Measurements from ENCODE around the gene CHRNA7. TPM values are rescaled to one million over a fixed set of nuclear protein-coding genes. Genes with fewer than 3 reads are reported as not detected.

Gene CHRNA7
- total RNA-seq, 1 experiment from 2014 or later = 2.0 TPM

DNA sequence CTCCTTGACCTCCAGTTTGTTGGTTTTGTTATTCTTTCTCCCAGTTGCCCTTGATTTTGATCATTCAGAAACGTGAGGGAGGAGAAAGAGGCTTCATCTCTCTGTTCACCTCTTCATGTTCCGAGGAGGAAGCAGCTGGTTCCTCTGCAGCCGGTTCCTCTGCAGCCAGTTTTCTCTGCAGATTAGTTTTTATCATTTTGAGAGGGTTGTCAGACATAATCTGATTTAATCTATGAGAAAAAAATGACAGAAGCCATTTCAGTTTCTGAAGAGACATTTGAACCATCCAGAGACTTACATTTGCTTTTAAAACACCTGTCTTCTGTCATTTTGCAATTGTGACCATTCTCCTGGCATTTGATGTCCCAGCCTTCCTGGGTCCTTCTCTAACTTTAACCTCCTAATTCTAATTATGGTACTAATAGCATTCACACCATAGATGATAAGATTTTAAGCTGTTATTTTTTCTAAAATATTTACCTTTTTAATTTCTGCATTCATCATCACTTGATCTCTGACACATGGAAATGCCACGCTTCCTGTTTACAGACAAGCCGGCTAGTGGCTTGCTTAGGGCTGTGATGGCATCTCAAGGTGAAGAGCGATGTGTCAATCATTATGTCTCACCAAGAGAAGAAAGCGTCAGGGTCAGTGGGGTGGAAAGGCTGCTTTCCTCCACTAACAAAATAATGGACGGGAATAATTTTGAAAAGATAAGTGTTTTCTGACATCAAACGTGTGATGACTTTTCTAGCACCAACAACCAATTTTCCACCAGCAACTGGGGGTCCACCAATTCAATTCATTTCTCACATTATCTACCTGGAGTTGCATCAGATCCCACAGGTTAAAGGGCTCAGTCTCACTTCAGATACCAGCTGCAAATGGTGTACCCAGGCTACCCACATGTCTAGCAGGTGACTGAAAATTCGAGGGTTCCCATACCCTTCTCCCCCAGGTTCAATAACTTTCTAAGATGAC is 76.4 kb downstream of the CHRNA7 start:
- CTCF ChIA-PET = no interaction called here
- intact Hi-C loops (cut with micrococcal nuclease; ENCODE audit: unreplicated experiment) = no loop called here
- Mint-ChIP-seq H3K4me3 (ENCODE audit: low read depth, unreplicated experiment) (no peak overlapping the region), H3K9me3 (ENCODE audit: low read depth, unreplicated experiment) (no peaks in the 10 kb centered on the region), H3K27me3 (ENCODE audit: unreplicated experiment) (no peaks in the 10 kb centered on the region), H3K27ac (ENCODE audit: unreplicated experiment) (no peak overlapping the region), H3K4me1 (ENCODE audit: low read depth, unreplicated experiment) (no peaks in the 10 kb centered on the region), H3K36me3 (ENCODE audit: insufficient read depth, unreplicated experiment) (no peaks in the 10 kb centered on the region)
- no peak for DNase-seq
- TF ChIP-seq, protein P1, sequence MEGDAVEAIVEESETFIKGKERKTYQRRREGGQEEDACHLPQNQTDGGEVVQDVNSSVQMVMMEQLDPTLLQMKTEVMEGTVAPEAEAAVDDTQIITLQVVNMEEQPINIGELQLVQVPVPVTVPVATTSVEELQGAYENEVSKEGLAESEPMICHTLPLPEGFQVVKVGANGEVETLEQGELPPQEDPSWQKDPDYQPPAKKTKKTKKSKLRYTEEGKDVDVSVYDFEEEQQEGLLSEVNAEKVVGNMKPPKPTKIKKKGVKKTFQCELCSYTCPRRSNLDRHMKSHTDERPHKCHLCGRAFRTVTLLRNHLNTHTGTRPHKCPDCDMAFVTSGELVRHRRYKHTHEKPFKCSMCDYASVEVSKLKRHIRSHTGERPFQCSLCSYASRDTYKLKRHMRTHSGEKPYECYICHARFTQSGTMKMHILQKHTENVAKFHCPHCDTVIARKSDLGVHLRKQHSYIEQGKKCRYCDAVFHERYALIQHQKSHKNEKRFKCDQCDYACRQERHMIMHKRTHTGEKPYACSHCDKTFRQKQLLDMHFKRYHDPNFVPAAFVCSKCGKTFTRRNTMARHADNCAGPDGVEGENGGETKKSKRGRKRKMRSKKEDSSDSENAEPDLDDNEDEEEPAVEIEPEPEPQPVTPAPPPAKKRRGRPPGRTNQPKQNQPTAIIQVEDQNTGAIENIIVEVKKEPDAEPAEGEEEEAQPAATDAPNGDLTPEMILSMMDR (IDR thresholded peaks at IDR 0.05; ENCODE audit: unreplicated experiment) = no peak
- BruUV-seq (replicated peaks) = no TSS peak

DNA sequence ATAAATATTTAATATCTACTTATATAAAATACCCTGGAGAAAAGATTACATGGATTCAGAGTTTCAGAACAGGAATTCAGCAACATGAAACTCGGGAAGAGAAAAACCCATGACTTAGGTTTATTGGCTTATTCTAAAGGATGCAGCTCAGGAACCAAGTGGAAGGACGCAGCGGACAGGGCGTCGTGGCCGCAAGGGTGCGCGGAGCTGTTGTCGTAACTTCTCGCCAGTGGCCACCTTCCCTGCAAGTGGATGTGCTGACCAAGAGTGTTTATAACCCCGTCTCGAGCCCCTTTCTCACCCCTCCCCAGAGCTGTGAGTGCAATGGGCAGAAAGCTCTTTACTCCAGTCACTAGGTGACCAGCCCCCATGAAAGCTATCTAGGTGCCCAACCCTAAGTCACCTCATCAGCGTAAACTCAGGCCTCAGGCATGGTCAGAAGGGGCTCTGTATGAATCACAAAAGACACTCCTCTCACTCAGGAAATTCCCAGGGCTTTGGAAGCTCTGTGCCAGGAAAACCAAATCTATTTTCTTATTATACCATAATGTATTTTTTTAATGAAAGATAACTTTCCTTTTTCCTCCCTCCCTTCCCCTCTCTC is 77.3 kb downstream of the CHRNA7 start:
- no peaks in the 10 kb centered on the region for H3K9me3 Mint-ChIP-seq (ENCODE audit: low read depth, unreplicated experiment)
- no peak overlapping the region for H3K4me3 Mint-ChIP-seq (ENCODE audit: low read depth, unreplicated experiment)
- H3K27ac Mint-ChIP-seq (ENCODE audit: unreplicated experiment) = no peak overlapping the region
- no peaks in the 10 kb centered on the region for H3K4me1 Mint-ChIP-seq (ENCODE audit: low read depth, unreplicated experiment)
- CTCF ChIA-PET = no interaction called here
- DNase-seq = no peak
- BruUV-seq (replicated peaks) = no TSS peak
- TF ChIP-seq, protein P1 (IDR thresholded peaks at IDR 0.05; ENCODE audit: unreplicated experiment) = no peak
- intact Hi-C loops (cut with micrococcal nuclease; ENCODE audit: unreplicated experiment) = no loop called here
- H3K36me3 Mint-ChIP-seq (ENCODE audit: insufficient read depth, unreplicated experiment) = no peaks in the 10 kb centered on the region
- H3K27me3 Mint-ChIP-seq (ENCODE audit: unreplicated experiment) = no peaks in the 10 kb centered on the region

DNA sequence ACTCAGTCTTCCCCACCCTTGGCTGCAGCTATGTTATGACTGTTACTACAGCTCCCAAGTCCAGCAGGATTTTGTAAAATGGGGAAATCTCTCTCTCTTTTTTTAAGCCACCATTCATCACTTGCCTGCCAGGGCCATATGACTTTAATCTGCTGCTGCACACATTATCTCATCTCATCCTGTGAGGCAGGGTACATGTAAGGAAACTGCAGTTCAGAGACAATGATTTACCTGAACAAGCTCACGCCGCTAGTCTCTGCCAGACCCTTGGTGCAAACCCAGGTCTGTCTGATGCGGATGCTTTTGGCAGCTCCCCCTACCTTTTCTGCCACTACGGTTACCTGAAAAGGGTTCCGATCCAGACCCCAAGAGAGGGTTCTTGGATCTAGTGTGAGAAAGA is 78.3 kb downstream of the CHRNA7 start:
- no peaks in the 10 kb centered on the region for H3K27me3 Mint-ChIP-seq (ENCODE audit: unreplicated experiment)
- CTCF ChIA-PET = no interaction called here
- no peaks in the 10 kb centered on the region for H3K36me3 Mint-ChIP-seq (ENCODE audit: insufficient read depth, unreplicated experiment)
- H3K27ac Mint-ChIP-seq (ENCODE audit: unreplicated experiment) = no peak overlapping the region
- no peaks in the 10 kb centered on the region for H3K9me3 Mint-ChIP-seq (ENCODE audit: low read depth, unreplicated experiment)
- intact Hi-C loops (cut with micrococcal nuclease; ENCODE audit: unreplicated experiment) = no loop called here
- H3K4me3 Mint-ChIP-seq (ENCODE audit: low read depth, unreplicated experiment) = no peak overlapping the region
- no peaks in the 10 kb centered on the region for H3K4me1 Mint-ChIP-seq (ENCODE audit: low read depth, unreplicated experiment)
- TF ChIP-seq, protein P1 (IDR thresholded peaks at IDR 0.05; ENCODE audit: unreplicated experiment) = no peak
- DNase-seq = no peak
- BruUV-seq (replicated peaks) = no TSS peak

DNA sequence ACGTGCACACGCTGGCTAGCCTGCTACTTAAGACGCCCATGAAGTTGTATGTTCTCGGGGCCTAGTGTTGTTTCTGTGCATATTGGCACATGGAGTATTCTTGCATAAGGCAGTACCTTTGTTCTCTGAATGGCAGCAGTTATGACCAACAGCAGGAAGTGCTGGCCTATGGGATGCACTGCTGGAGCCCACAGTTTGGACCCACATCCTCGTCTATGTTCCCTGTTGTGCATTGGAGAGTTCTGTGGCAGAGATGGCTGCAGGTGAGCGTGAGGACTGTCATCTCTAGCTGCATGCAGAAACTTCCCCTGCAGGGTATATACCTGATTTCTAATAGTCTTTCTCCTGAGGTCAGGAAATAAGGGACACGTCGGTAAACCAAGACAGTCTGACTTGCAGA is 81.8 kb downstream of the CHRNA7 start:
- TF ChIP-seq, protein P1 (IDR thresholded peaks at IDR 0.05; ENCODE audit: unreplicated experiment) = no peak

More for the DNA sequence above, 81.8 kb downstream of the CHRNA7 start:
- Mint-ChIP-seq H3K27ac (ENCODE audit: unreplicated experiment) (no peak overlapping the region), H3K4me3 (ENCODE audit: low read depth, unreplicated experiment) (no peak overlapping the region), H3K9me3 (ENCODE audit: low read depth, unreplicated experiment) (no peaks in the 10 kb centered on the region), H3K4me1 (ENCODE audit: low read depth, unreplicated experiment) (no peaks in the 10 kb centered on the region), H3K27me3 (ENCODE audit: unreplicated experiment) (no peaks in the 10 kb centered on the region), H3K36me3 (ENCODE audit: insufficient read depth, unreplicated experiment) (no peaks in the 10 kb centered on the region)
- intact Hi-C loops (cut with micrococcal nuclease; ENCODE audit: unreplicated experiment) = no loop called here
- CTCF ChIA-PET = no interaction called here
- BruUV-seq (replicated peaks) = no TSS peak
- DNase-seq = no peak
